Hypothalamus (tissue), 51 donors: ENCODE data around the gene LAMA2.

Experiments used
- DNase-seq, 51 donors: peaks; one replicate each; lab custom pipeline; 2025; lab: John Stamatoyannopoulos, UW

The LAMA2 gene, protein sequence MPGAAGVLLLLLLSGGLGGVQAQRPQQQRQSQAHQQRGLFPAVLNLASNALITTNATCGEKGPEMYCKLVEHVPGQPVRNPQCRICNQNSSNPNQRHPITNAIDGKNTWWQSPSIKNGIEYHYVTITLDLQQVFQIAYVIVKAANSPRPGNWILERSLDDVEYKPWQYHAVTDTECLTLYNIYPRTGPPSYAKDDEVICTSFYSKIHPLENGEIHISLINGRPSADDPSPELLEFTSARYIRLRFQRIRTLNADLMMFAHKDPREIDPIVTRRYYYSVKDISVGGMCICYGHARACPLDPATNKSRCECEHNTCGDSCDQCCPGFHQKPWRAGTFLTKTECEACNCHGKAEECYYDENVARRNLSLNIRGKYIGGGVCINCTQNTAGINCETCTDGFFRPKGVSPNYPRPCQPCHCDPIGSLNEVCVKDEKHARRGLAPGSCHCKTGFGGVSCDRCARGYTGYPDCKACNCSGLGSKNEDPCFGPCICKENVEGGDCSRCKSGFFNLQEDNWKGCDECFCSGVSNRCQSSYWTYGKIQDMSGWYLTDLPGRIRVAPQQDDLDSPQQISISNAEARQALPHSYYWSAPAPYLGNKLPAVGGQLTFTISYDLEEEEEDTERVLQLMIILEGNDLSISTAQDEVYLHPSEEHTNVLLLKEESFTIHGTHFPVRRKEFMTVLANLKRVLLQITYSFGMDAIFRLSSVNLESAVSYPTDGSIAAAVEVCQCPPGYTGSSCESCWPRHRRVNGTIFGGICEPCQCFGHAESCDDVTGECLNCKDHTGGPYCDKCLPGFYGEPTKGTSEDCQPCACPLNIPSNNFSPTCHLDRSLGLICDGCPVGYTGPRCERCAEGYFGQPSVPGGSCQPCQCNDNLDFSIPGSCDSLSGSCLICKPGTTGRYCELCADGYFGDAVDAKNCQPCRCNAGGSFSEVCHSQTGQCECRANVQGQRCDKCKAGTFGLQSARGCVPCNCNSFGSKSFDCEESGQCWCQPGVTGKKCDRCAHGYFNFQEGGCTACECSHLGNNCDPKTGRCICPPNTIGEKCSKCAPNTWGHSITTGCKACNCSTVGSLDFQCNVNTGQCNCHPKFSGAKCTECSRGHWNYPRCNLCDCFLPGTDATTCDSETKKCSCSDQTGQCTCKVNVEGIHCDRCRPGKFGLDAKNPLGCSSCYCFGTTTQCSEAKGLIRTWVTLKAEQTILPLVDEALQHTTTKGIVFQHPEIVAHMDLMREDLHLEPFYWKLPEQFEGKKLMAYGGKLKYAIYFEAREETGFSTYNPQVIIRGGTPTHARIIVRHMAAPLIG (N-terminal part only)

DNA sequence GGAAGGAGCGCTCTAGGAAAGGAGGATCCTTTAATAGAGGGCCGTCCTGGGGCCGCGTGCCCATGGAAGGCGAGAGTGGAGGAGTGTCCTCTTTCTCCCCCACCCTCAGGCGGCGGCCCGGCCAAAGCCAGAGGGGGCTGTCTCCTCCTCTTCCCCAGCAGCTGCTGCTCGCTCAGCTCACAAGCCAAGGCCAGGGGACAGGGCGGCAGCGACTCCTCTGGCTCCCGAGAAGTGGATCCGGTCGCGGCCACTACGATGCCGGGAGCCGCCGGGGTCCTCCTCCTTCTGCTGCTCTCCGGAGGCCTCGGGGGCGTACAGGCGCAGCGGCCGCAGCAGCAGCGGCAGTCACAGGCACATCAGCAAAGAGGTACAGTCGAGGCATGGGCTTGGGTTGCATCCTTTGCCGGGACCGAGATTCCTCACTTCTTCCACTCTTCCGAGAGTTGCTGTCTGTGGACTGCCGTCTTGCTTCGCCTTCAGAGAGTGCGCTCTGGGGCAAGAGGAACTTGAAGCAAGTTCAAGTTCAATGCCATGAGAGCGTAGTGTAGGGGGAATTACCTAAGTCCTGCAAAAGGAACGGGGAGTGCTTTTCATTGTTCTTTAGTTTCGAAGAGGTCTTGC, at the start of gene LAMA2:
TSS of gene LAMA2 (plus strand) at position 148 of the 621 bp plus-strand sequence. CDS start at position 256, 108 bp downstream.
- DNase-seq: peak in 49 of 51 donors; percentile 3 to 82 (median 48)

DNA sequence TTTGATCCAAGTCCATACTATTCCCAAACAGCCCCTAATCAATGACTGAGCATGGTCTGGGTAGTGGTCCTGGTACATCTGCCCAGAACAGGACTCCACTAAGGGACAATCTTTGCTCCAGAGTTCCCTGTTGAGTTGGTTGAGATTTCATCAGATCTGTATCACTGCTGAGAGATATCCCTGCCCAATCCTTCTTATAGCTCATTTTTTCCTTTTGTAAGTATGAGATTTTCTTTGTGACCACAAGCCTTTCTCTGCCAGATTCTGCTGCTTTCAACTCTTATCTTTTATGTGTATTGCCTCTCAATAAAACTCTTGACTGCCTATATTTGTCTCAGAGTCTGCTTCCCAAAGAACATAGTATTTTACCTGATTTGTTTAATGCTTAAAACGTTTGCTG, 46.2 kb upstream of the LAMA2 start:
- no peak for DNase-seq

DNA sequence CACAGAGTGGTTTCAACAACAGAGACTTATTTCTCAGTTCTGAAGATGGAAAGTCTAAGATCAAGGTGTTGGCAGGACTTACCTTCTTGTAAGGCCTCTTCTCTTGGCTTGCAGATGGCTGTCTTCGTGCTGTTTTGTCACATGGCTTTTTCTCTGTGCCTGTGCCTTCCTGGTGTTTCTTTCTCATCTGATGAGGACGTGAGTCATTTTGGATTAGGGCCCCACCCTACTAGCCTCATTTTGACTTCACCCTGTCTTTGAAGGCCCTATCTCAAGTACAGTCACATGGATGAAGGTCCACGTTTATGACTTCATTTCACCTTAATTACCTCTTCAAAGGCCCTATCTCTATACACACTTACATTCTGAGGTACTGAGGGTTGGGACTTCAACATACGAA, 41.4 kb upstream of the LAMA2 start:
- no peak for DNase-seq

DNA sequence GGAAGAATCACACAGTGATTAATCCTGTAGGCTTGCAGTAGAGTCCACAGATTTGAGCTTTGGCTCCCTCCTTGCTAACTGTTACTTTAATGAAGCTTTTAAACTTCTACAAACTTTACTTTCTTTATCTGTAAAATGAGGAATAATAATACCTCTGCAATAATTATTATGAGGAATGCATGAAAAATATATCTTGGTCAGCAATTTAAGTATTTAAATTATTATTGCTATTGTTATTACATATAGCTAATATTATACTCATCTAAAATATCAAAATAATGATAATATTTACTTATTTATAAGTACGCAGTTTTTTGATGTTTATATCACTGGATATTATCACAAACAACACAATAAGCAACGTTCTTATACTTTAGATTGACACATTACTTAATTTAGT, 38.3 kb upstream of the LAMA2 start:
- DNase-seq: no peak

DNA sequence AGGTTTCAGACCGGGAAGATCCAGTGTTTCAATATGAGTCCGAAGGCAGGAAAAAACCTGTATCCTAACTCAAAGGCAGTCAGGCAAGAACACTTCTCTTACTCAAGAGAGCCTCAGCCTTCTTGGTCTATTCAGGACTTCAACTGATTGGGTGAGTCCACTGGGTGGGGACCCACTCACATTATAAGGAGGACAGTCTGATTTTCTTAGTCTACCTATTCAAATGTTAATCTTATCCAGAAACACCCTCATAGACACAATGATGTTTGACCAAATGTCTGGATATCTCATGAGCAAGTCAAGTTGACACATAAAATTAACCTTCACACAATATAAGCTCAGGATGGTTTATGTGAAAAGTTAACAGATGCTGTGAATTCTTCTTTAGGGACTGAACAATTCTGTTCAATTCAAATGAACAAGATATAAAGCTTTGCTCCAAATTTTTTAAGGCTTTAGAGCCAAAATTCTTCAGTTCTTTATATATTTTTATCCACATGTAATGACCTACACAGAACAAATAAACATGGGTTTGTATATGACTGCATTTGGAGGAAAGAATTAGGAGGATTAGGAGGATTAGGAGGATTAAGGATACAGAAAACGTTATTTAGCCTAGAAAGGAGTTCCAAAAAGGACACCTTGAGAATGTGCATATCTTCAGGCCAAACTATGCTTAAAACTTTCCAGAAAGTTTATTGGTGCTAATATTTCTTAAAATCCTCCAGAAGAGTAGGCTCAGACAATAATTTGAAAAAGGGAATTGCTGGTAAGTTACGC, 35.3 kb upstream of the LAMA2 start:
- DNase-seq: no peak

DNA sequence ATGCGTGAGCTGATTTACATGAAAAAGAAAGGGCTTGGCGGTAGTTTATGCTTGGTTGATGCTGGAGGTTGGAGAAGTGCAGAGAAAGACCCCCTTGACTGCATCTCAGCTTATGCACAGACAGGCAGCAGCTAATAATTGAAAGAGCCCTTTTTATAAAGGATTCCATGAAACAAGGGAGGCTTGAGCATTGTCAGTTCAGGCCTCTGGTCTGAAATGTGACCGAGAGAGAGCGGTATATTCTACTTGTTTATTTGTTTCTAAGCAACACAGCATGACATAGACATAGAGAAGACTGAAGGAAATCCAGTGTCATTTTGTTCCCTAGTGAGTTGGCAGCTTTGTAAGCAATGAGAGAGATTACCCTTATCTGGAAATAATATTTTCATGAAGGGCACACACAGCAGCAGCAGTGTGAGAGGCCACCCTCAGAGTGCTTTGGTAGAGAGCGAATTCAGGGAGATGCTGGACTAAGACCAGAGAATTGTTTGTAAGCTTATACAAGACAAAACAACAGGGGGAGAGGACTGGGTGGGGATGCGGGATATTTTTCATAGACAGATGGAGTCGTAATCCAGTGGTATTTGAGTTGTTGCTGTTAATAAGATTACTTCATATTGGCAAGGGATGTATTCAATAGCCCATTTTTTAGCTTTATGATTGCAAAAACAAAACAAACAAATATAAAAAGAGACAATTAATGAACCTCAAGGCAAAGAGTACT, 34.6 kb upstream of the LAMA2 start:
- peak in 2 of 51 donors; percentile 3 to 23 for DNase-seq

DNA sequence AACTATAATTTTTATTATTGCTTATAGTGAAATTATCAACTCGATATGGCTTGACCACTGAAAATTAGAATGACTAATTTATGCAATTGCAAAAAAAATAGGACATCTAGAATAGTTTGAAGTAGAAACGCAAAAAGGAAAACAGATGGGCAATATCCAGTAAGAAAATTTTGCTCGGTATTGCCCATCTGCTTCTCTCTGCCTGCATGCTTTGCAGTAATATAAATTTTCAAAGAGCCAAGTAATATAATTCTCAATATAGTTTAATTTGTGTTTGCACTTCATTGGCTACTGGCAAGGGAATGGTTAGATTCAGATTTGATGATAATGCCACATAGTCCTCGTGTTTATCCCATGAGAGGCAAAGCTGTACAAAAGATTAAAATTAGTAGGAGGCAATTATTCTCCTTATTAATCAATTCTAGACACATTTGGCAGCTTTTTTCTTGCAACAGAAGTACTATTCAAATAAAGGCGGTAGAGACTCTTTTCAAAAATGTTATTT, 27.3 kb upstream of the LAMA2 start:
- no peak for DNase-seq

DNA sequence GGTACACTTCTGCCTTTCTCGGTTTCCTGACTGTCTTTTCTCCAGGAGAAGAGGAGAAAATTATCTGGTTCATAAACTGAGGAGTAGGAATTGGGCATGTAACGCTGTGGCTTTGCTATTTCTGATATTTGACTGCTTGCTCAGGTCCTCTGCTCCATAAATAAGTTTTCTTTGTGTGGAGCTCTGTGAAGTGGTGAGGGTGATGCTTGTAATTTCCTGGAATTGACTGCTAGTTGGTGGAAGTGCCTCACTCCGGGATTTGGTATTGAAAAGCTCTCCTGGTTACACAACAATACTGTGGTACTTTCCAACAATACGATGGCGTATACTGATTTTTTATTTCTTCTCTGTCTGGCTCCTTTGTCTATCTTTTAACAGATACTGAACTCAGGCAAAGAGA, 25.1 kb upstream of the LAMA2 start:
- no peak for DNase-seq

DNA sequence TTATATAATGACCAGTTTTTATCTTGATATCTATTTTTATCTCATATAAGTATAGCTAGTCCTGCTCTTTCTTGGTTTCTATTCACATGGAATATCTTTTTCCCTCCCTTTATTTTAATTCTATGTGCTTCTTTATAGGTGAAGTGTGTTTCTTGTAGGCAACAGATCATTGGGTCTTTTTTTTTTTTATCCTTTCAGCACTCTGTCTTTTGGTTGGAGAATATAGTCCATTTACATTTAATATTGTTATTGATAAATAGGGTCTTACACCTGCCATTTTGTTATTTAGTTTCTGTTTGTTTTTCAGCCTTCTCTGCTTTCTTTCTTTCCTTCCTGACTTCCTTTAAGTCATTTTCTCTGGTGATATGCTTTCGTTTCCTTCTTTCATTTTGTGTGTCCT, 22.2 kb upstream of the LAMA2 start:
- no peak for DNase-seq

DNA sequence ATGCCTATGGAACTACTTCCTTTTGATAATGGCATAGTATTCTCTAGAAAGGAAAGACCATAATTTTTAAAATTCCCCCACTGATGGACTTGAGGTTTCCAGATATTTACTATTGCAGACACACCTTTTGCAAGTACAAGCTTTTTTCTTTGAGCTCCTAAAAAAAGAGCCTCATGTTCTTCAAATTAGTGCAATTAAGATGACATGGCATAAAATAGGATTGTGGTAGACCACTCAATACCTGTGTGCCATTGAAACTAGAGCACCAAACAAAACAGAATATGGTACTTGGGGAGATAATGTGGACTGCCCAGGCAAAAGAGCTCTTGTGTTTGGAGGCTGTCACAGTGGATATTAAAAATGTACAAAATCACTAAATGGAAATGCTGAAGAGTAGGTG, 19.0 kb upstream of the LAMA2 start:
- no peak for DNase-seq

DNA sequence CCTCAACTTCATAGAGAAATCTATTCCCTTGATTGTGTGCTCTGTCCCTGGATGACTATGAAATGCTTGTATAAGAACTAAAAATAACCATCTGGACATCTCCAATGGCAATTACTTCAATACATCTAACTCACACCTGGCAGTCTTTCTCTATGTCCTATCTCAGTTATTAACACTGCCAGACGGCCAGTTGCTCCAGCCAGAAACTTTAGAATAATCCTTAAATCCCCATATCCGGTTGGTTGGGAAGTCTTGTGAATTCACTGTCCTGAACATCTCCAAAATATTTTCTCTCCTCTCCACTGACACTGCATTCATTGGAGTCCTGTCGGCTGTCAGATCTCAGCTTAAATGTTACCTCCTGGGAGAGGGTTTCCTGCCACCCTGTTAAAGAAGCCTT, 12.2 kb upstream of the LAMA2 start:
- no peak for DNase-seq

DNA sequence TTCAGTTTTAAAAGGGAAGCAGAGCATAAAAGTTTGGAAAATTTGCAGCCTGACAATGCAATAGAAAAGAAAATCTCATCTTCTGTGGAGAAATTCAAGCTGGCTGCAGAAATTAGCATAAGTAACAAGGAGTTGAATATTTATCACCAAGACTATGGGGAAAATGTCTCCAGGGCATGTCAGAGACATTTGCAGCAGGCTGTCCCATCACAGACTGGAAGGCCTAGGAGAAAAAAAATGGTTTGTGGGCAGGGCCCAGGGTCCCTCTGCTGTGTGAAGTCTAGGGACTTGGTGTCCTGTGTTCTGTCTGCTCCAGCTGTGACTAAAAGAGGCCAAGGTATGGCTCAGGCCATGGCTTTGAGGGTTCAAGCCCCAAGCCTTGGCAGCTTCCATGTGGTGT, 8.1 kb upstream of the LAMA2 start:
- no peak for DNase-seq

DNA sequence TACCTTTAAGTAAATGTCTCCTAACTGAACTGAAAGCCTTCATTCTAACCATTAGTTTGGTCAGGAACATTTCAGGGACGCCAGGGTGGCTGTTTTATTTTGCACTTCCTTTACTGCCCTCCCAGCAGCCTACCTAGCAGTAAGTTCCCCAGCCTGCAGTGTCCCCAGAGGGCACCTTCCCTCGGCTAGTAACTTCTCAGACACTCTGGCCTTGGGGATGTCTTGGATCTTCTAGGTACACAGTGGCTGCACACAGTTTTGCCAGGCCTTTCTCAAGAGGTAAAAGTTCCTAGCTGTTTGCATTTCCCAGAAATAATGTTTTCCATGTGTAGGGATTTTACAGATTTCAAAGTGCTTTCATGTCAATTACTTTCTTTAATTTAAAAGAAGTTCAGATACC, 378 bp upstream of the LAMA2 start:
- DNase-seq: peak in 5 of 51 donors; percentile 0 to 24 (median 4)

DNA sequence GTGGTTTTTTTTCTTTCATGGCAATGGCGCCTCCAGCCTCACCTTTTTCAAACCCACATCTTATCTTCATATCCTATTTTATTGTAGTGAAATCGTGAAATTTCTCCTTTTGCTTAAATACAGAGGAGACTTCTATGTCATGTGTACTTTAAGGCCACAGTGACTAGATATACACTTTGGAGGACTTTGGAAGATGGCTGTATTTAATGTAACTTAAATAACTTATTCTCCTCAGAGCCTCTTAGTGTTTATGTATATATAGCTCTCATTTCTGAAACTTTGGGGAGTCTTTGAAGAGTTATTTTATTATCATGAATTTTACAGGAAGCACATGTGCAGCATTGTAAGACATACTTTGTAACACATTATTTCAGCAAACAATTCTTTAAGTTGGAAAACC, 968 bp downstream of the LAMA2 start:
- DNase-seq: no peak

DNA sequence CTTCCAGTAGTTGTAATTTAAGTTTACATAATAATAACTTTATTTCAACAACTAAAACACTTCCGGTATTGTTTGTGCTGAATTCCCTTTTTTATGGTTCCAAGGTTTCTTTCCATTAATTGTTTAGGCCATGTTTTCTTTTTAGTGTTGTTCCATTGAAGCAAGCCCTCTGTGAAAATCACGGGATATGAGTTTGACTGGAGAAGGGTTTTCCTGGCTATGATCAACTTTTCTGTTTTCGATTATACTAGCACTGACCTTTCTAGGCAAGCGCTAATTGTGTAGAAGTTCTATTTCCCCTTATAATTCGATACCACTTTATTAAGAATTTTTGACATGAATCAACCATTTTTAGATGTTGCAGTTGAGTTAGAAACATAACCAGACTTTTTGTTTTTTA, 2.4 kb downstream of the LAMA2 start:
- DNase-seq: no peak

DNA sequence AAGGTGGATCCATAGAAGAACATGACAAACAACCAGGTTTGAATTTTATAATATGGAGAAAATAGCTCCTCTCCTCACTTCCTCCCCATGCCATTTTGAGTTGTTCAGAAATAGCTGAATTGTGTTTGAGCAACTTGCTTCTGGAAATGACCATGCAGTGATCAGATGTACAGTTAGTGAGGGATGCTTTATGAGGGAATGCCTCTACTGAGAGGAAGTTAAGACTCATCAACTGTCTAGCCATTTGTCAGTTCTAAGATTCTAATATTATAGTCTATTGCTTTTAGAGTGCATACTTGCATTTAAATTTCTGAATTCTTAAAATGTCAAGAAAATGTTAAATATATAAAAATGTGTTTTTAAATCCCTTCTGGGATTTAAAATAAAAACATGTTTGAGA, 3.8 kb downstream of the LAMA2 start:
- DNase-seq: no peak

DNA sequence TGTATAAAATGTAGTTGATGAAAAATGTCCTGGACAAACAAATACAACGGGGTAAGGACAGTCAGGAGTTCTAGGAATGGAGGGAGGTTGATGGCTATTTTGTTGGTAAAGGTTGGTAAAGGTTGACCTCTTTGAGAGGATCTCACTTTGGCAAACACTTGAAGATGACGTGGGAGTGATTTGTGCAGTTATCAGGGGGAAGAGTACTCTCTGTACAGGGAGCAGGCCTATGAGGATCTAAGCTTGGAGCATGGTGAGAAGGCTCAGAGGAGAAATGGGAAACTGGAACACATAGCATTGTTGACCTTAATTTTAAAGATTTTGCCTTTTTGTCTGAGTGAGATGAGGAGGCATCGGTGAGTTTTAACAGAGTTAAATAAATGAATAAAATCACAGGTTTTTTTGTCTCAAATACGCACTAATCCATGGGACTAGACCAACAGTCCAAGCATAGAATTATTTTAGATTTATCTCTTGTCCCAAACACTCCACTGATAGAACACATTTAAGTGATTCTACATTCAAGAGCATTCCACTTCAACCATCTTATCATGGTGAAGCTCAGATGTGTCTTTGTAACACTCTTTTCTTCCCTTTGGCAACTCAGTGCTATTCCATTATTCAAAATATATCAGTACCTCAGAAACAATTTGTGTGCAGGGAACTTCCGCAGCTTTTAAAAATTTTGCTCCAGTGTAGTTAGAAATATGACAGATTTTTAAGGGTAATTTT, 5.7 kb downstream of the LAMA2 start:
- no peak for DNase-seq

DNA sequence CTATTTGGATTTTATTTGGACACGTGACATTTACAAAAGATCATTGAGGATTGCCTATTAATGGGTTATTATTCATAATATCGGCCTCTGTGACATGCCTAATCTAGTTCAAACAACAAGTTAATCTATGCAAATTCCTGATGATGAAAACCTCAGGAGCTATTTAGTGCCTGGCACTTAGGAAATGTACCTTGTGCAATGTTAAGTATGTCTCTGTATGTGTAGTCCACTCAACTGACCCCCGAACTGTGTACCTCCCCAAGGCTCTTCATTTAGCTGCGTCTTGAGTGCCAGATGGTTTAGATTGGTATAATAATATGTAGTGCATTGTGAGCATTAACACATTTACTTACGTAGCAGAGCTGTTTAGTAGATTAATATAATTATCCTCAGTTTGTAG, 6.9 kb downstream of the LAMA2 start:
- no peak for DNase-seq
